ENCODE data around the gene SDR39U1. TPM values are rescaled to one million over a fixed set of nuclear protein-coding genes. Genes with fewer than 3 reads are reported as not detected.
"Not testable (repeated sequence)": the region's sequence is repeated elsewhere in the genome, so short reads cannot be mapped to it uniquely, and the experiment has no call there.

Gene SDR39U1
- 55.4 TPM for polyA plus RNA-seq (ENCODE audit: insufficient read length)
- long read RNA-seq, donor 1, transcript SDR39U1-203 (5 exons, 1,507 nt) = minor isoform, 7 of 39 reads
- long read RNA-seq, donor 1, transcript SDR39U1-218 (3 exons, 1,960 nt) = minor isoform, 5 of 39 reads
- long read RNA-seq, donor 1, transcript SDR39U1-205 (2 exons, 648 nt) = minor isoform, 8 of 39 reads
- long read RNA-seq, donor 1, transcript SDR39U1-201 (6 exons, 1,233 nt) = major isoform, 10 of 39 reads
- long read RNA-seq, donor 1, partial matches to known transcripts = 0 of 39 reads
- long read RNA-seq, donor 1, other reads (novel, unspliced or antisense) = 0 of 39 reads
- long read RNA-seq, donor 2, transcript SDR39U1-205 (2 exons, 648 nt) = minor isoform, 6 of 38 reads
- long read RNA-seq, donor 2, transcript SDR39U1-209 (4 exons, 1,203 nt) = minor isoform, 5 of 38 reads
- long read RNA-seq, donor 2, transcript SDR39U1-201 (6 exons, 1,233 nt) = major isoform, 19 of 38 reads
- long read RNA-seq, donor 2, partial matches to known transcripts = 0 of 38 reads
- long read RNA-seq, donor 2, other reads (novel, unspliced or antisense) = 0 of 38 reads
- long read RNA-seq, donor 3, transcript SDR39U1-205 (2 exons, 648 nt) = major isoform, 8 of 31 reads
- long read RNA-seq, donor 3, transcript SDR39U1-201 (6 exons, 1,233 nt) = minor isoform, 7 of 31 reads
- long read RNA-seq, donor 3, transcript SDR39U1-203 (5 exons, 1,507 nt) = major isoform, 8 of 31 reads
- long read RNA-seq, donor 3, partial matches to known transcripts = 0 of 31 reads
- long read RNA-seq, donor 3, other reads (novel, unspliced or antisense) = 0 of 31 reads
- long read RNA-seq, donor 4 = 0 reads
- long read RNA-seq, donor 5, transcript SDR39U1-203 (5 exons, 1,507 nt) = minor isoform, 11 of 58 reads
- long read RNA-seq, donor 5, transcript SDR39U1-205 (2 exons, 648 nt) = minor isoform, 8 of 58 reads
- long read RNA-seq, donor 5, transcript SDR39U1-218 (3 exons, 1,960 nt) = minor isoform, 11 of 58 reads
- long read RNA-seq, donor 5, transcript SDR39U1-201 (6 exons, 1,233 nt) = major isoform, 15 of 58 reads
- long read RNA-seq, donor 5, partial matches to known transcripts = 0 of 58 reads
- long read RNA-seq, donor 5, other reads (novel, unspliced or antisense) = 0 of 58 reads
- long read RNA-seq, donor 6, transcript SDR39U1-203 (5 exons, 1,507 nt) = major isoform, 12 of 32 reads
- long read RNA-seq, donor 6, transcript SDR39U1-201 (6 exons, 1,233 nt) = minor isoform, 11 of 32 reads
- long read RNA-seq, donor 6, partial matches to known transcripts = 0 of 32 reads
- long read RNA-seq, donor 6, other reads (novel, unspliced or antisense) = 0 of 32 reads
- long read RNA-seq, donor 7, transcript SDR39U1-205 (2 exons, 648 nt) = minor isoform, 9 of 55 reads
- long read RNA-seq, donor 7, transcript SDR39U1-203 (5 exons, 1,507 nt) = minor isoform, 15 of 55 reads
- long read RNA-seq, donor 7, transcript SDR39U1-218 (3 exons, 1,960 nt) = minor isoform, 8 of 55 reads
- long read RNA-seq, donor 7, transcript SDR39U1-201 (6 exons, 1,233 nt) = major isoform, 18 of 55 reads
- long read RNA-seq, donor 7, partial matches to known transcripts = 0 of 55 reads
- long read RNA-seq, donor 7, other reads (novel, unspliced or antisense) = 0 of 55 reads
- long read RNA-seq, donor 8, transcript SDR39U1-201 (6 exons, 1,233 nt) = major isoform, 5 of 15 reads
- long read RNA-seq, donor 8, partial matches to known transcripts = 0 of 15 reads
- long read RNA-seq, donor 8, other reads (novel, unspliced or antisense) = 0 of 15 reads

- DNase-seq = peak; percentile 99
Observed at GRCh38 chr14:24442240-24443052, at the start of gene SDR39U1. Gene SDR39U1, minus strand, starts transcription at chr14:24442776. Its CDS starts 7 bp downstream, at chr14:24442769.

- not testable (repeated sequence) for DNase-seq
Observed at GRCh38 chr14:24491586-24492408, 49.2 kb upstream of the SDR39U1 start.

GRCh38 chr14:24483604-24484252 is 41.2 kb upstream of the SDR39U1 start:
- no peak for DNase-seq

GRCh38 chr14:24482699-24483303 is 40.2 kb upstream of the SDR39U1 start:
- DNase-seq = not testable (repeated sequence)

- peak; percentile 5 for DNase-seq
Observed at GRCh38 chr14:24481622-24482324, 39.2 kb upstream of the SDR39U1 start.

- DNase-seq = not testable (repeated sequence)
Observed at GRCh38 chr14:24479999-24480398, 37.4 kb upstream of the SDR39U1 start.

- no peak for DNase-seq
Observed at GRCh38 chr14:24475261-24475660, 32.7 kb upstream of the SDR39U1 start.

- no peak for DNase-seq
Observed at GRCh38 chr14:24473211-24473610, 30.6 kb upstream of the SDR39U1 start.

- not testable (repeated sequence) for DNase-seq
Observed at GRCh38 chr14:24470450-24470849, 27.9 kb upstream of the SDR39U1 start.

- DNase-seq = no peak
Observed at GRCh38 chr14:24465805-24466204, 23.2 kb upstream of the SDR39U1 start.

- no peak for DNase-seq
Observed at GRCh38 chr14:24465368-24465767, 22.8 kb upstream of the SDR39U1 start.

- DNase-seq = no peak
Observed at GRCh38 chr14:24463884-24464785, 21.6 kb upstream of the SDR39U1 start.

- DNase-seq = no peak
Observed at GRCh38 chr14:24463017-24463883, 20.7 kb upstream of the SDR39U1 start.

GRCh38 chr14:24461336-24461735 is 18.8 kb upstream of the SDR39U1 start:
- DNase-seq = no peak

- no peak for DNase-seq
Observed at GRCh38 chr14:24459331-24459730, 16.8 kb upstream of the SDR39U1 start.

Measured in left kidney (tissue), 8 donors.